H9 (cell line): ENCODE measurements around the gene IFIH1. TPM values are rescaled to one million over a fixed set of nuclear protein-coding genes. Genes with fewer than 3 reads are reported as not detected.

Experiments used
- DNase-seq: peaks from one replicate; pipeline ENCODE4 v3.0.0-alpha.2; 2017
- H2AFZ ChIP-seq: one replicate; pipeline ENCODE4 v1.6.1; 2013; ENCODE audit warnings: mild to moderate bottlenecking, low read length, control low read depth, moderate library complexity
- H2AK5ac ChIP-seq: 2 replicates; pipeline ENCODE4 v1.6.1; 2013; ENCODE audit warnings: low read length, control low read depth, mixed read lengths; ENCODE audit not compliant: insufficient read length
- H2BK120ac ChIP-seq: one replicate; pipeline ENCODE4 v1.6.1; 2013; ENCODE audit warnings: low read depth, mild to moderate bottlenecking, low read length, control low read depth, inconsistent platforms; ENCODE audit not compliant: poor library complexity, severe bottlenecking
- H2BK12ac ChIP-seq: 2 replicates; pipeline ENCODE4 v1.6.1; 2013; ENCODE audit warnings: low read length, control low read depth, mixed read lengths, low read depth; ENCODE audit not compliant: insufficient read length
- H2BK15ac ChIP-seq: 2 replicates; pipeline ENCODE4 v1.6.1; 2013; ENCODE audit warnings: low read depth, low read length, control low read depth
- H2BK20ac ChIP-seq: one replicate; pipeline ENCODE4 v1.6.1; 2013; ENCODE audit warnings: low read depth, mild to moderate bottlenecking, low read length, control low read depth, inconsistent platforms; ENCODE audit not compliant: poor library complexity, severe bottlenecking
- H2BK5ac ChIP-seq: 2 replicates; pipeline ENCODE4 v1.6.1; 2013; ENCODE audit warnings: low read length, control low read depth, mixed read lengths; ENCODE audit not compliant: insufficient read length
- H3K14ac ChIP-seq: 2 replicates; pipeline ENCODE4 v1.6.1; 2013; ENCODE audit warnings: low read length, control low read depth; ENCODE audit not compliant: insufficient read depth
- H3K18ac ChIP-seq: 2 replicates; pipeline ENCODE4 v1.6.1; 2013; ENCODE audit warnings: low read depth, mild to moderate bottlenecking, mixed read lengths, low read length, control low read depth; ENCODE audit not compliant: insufficient read length
- H3K23ac ChIP-seq: 2 replicates; pipeline ENCODE4 v1.6.1; 2013; ENCODE audit warnings: low read length, control low read depth, mixed read lengths, low read depth; ENCODE audit not compliant: insufficient read length
- H3K23me2 ChIP-seq: 2 replicates; pipeline ENCODE4 v1.6.1; 2013; ENCODE audit warnings: low read depth, mild to moderate bottlenecking, mixed read lengths, low read length, control low read depth; ENCODE audit not compliant: insufficient read length, poor library complexity, severe bottlenecking
- H3K27ac ChIP-seq: 2 replicates; pipeline ENCODE4 v1.5.1; 2013; ENCODE audit warnings: low read length, control low read depth, mixed read lengths, low read depth; ENCODE audit not compliant: insufficient read length
- H3K27me3 ChIP-seq: 2 replicates; pipeline ENCODE4 v1.6.1; 2013; ENCODE audit warnings: low read length, control low read depth, inconsistent platforms; ENCODE audit not compliant: insufficient read depth
- H3K4ac ChIP-seq: 2 replicates; pipeline ENCODE4 v1.6.1; 2013; ENCODE audit warnings: low read depth, mild to moderate bottlenecking, control low read depth, inconsistent platforms, low read length, moderate library complexity
- H3K4me1 ChIP-seq: 2 replicates; pipeline ENCODE4 v1.6.1; 2013; ENCODE audit warnings: low read length, control low read depth, inconsistent platforms; ENCODE audit not compliant: insufficient read depth
- H3K4me2 ChIP-seq: 2 replicates; pipeline ENCODE4 v1.6.1; 2013; ENCODE audit warnings: low read length, control low read depth, mixed read lengths; ENCODE audit not compliant: insufficient read length, insufficient read depth
- H3K56ac ChIP-seq: 2 replicates; pipeline ENCODE4 v1.6.1; 2013; ENCODE audit warnings: low read depth, mild to moderate bottlenecking, mixed read lengths, low read length, control low read depth; ENCODE audit not compliant: insufficient read length
- H3K79me1 ChIP-seq: 2 replicates; pipeline ENCODE4 v1.6.1; 2013; ENCODE audit warnings: low read depth, mild to moderate bottlenecking, moderate library complexity, low read length, control low read depth, inconsistent platforms; ENCODE audit not compliant: insufficient read depth, poor library complexity, severe bottlenecking
- H3K79me2 ChIP-seq: 2 replicates; pipeline ENCODE4 v1.6.1; 2013; ENCODE audit warnings: low read length, control low read depth, inconsistent platforms; ENCODE audit not compliant: insufficient read depth
- H3K9ac ChIP-seq: 2 replicates; pipeline ENCODE4 v1.6.1; 2013; ENCODE audit warnings: low read length, control low read depth, mixed read lengths; ENCODE audit not compliant: insufficient read length; ENCODE audit errors: extremely low read depth
- H3K9me3 ChIP-seq: one replicate; pipeline ENCODE4 v1.6.1; 2013; ENCODE audit warnings: low read depth, low read length, inconsistent platforms; ENCODE audit not compliant: control insufficient read depth
- H3T11ph ChIP-seq: one replicate; pipeline ENCODE4 v1.6.1; 2013; ENCODE audit warnings: mild to moderate bottlenecking, low read length, control low read depth, inconsistent platforms
- H4K20me1 ChIP-seq: one replicate; pipeline ENCODE4 v1.6.1; 2013; ENCODE audit not compliant: control insufficient read depth, insufficient read length, insufficient read depth
- H4K5ac ChIP-seq: 2 replicates; pipeline ENCODE4 v1.6.1; 2013; ENCODE audit warnings: low read depth, mild to moderate bottlenecking, mixed read lengths, low read length, control low read depth; ENCODE audit not compliant: insufficient read length
- H4K8ac ChIP-seq: replicated peaks from 2 replicates; pipeline ENCODE4 v1.6.1; 2013; ENCODE audit warnings: low read length, control low read depth, mixed read lengths, low read depth; ENCODE audit not compliant: insufficient read length
- H4K91ac ChIP-seq: 2 replicates; pipeline ENCODE4 v1.6.1; 2013; ENCODE audit warnings: low read depth, mild to moderate bottlenecking, moderate library complexity, mixed read lengths, low read length, control low read depth; ENCODE audit not compliant: insufficient read length
- H3K27ac Mint-ChIP-seq, 3 experiments: 2 replicates in 2 of 3; 3 replicates in 1 of 3; pipeline ENCODE4 v1.8.0; 2020 to 2021; ENCODE audit warnings: mixed read lengths in 3 of 3, mild to moderate bottlenecking in 1 of 3, moderate library complexity in 1 of 3
- H3K27me3 Mint-ChIP-seq: 2 replicates; pipeline ENCODE4 v1.8.0; 2021; ENCODE audit warnings: low read depth, mild to moderate bottlenecking, moderate library complexity, mixed read lengths
- H3K36me3 Mint-ChIP-seq, 3 experiments: 2 replicates in 2 of 3; 3 replicates in 1 of 3; pipeline ENCODE4 v1.8.0; 2020 to 2021; ENCODE audit warnings: low read depth in 3 of 3, mixed read lengths in 3 of 3; ENCODE audit not compliant: insufficient read depth in 1 of 3
- H3K4me1 Mint-ChIP-seq, 2 experiments: 2 replicates each; pipeline ENCODE4 v1.8.0; 2020; ENCODE audit warnings: mixed read lengths in 2 of 2
- H3K4me3 Mint-ChIP-seq, 2 experiments: 2 replicates in 1 of 2; 3 replicates in 1 of 2; pipeline ENCODE4 v1.8.0; 2020 to 2021; ENCODE audit warnings: mild to moderate bottlenecking in 2 of 2, mixed read lengths in 2 of 2, moderate library complexity in 1 of 2
- H3K9me3 Mint-ChIP-seq, 2 experiments: 2 replicates in 1 of 2; 3 replicates in 1 of 2; pipeline ENCODE4 v1.8.0; 2020; ENCODE audit warnings: mild to moderate bottlenecking in 2 of 2, mixed read lengths in 2 of 2, moderate library complexity in 1 of 2
- CTCF ChIP-seq: fragments of 200-600 bp; sonication (generic); conservative IDR thresholded peaks from 3 replicates; pipeline ENCODE4 v1.8.0; 2021; ENCODE audit warnings: antibody characterized with exemption, mild to moderate bottlenecking
- WGBS: extraction: QIAGEN DNeasy Blood & Tissue Kit; methylation state at CpG from one replicate; pipeline ENCODE4 v1.1.7; 2013; ENCODE audit warnings: missing lambda C conversion rate, low lambda C conversion rate, mixed read lengths; ENCODE audit not compliant: insufficient read length; ENCODE audit errors: extremely low coverage; 5-methylcytosine and 5-hydroxymethylcytosine counted together
- total RNA-seq: library from RNA; stranded (reverse); gene quantifications from 2 replicates; pipeline ENCODE4 v1.2.1, GENCODE V29; 2021

The IFIH1 gene
- total RNA-seq, 1 experiment from 2014 or later = 0.81 TPM

- Mint-ChIP-seq H3K4me1 (no peaks in the 10 kb centered on the region; a peak in 1 of 4 replicates), H3K27ac (no peak overlapping the region), H3K9me3 (no peaks in the 10 kb centered on the region), H3K4me3 (no peak overlapping the region), H3K36me3 (no peaks in the 10 kb centered on the region), H3K27me3 (no peaks in the 10 kb centered on the region)
- no peak overlapping the region for H3K18ac ChIP-seq
- H2BK5ac ChIP-seq = no peak overlapping the region
- H2AK5ac ChIP-seq = no peak overlapping the region
- no peak overlapping the region for H3K27ac ChIP-seq
- H3K4me1 ChIP-seq = no peaks in the 10 kb centered on the region
- H3K4me2 ChIP-seq = no peak overlapping the region
- no peak overlapping the region for H3K9ac ChIP-seq
- H3K14ac ChIP-seq = no peak overlapping the region
- no peaks in the 10 kb centered on the region for H3K23me2 ChIP-seq
- H2BK120ac ChIP-seq = no peak overlapping the region
- H2BK20ac ChIP-seq = no peak overlapping the region
- H3K9me3 ChIP-seq = no peaks in the 10 kb centered on the region
- H4K5ac ChIP-seq = no peak overlapping the region
- no peak overlapping the region for H2BK15ac ChIP-seq
- WGBS = no CpG with 5 or more reads among the region's 1 CpG
- no peaks in the 10 kb centered on the region for H3K79me1 ChIP-seq
- no peak overlapping the region for H2BK12ac ChIP-seq
- no peak overlapping the region for H2AFZ ChIP-seq
- no peak overlapping the region for H3K56ac ChIP-seq
- H3T11ph ChIP-seq = no peak overlapping the region
- H3K27me3 ChIP-seq = no peaks in the 10 kb centered on the region
- H3K4ac ChIP-seq = no peak overlapping the region
- no peak overlapping the region for H4K8ac ChIP-seq
- H3K79me2 ChIP-seq = no peaks in the 10 kb centered on the region
- DNase-seq = no peak
- TF ChIP-seq CTCF = no peak
- no peak overlapping the region for H3K23ac ChIP-seq
- no peaks in the 10 kb centered on the region for H4K20me1 ChIP-seq
- no peak overlapping the region for H4K91ac ChIP-seq
Measured at GRCh38 chr2:162217598-162217997, 100.9 kb downstream of the IFIH1 start.

Other genes starting within 250 kb of the IFIH1 start
- 2.2 and 2.8 TPM in 2 replicates for gene DPP4, start 244.5 kb downstream of the IFIH1 start, total RNA-seq
- gene GCG, start 166.4 kb downstream of the IFIH1 start, total RNA-seq = not detected in 2 replicates
- not detected in 2 replicates for gene FAP, start 75.2 kb downstream of the IFIH1 start, total RNA-seq
- 31.0 and 32.9 TPM in 2 replicates for gene GCA, start 25.4 kb upstream of the IFIH1 start, total RNA-seq